ENCODE data around the gene TTN.

TTN gene

DNA sequence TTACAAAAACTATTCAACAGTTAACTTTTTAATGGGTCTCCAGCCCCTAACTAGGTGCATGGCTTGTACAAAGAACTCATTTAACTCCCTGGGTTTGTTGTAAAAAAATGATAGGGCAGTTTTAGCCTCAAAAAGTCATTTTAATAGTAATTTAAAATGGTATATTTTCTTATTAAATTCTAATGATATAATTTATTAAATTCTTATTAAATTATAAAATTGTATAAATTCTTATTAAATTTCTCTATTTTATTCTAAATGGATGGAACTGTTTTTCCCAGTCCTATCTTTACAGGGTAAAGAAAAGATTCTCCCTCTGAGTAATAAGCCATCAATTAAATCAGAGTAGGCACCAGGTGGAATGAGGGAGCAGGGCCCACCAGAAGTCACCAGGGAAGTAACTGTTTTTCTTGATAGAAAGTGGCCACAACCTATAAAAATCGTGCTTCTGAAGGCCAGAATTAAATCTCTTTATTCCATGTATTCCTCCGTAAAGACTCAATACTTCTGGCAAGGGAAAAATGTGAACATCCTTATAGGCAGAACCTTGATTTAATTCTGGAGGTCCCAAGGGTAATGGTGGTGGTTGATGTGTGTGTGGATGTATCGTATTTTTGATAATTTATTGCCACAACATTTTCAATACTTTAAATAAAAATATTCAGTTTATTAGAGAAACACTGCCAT lies 329.6 kb downstream of the TTN start:
- TF ChIP-seq, protein P1, sequence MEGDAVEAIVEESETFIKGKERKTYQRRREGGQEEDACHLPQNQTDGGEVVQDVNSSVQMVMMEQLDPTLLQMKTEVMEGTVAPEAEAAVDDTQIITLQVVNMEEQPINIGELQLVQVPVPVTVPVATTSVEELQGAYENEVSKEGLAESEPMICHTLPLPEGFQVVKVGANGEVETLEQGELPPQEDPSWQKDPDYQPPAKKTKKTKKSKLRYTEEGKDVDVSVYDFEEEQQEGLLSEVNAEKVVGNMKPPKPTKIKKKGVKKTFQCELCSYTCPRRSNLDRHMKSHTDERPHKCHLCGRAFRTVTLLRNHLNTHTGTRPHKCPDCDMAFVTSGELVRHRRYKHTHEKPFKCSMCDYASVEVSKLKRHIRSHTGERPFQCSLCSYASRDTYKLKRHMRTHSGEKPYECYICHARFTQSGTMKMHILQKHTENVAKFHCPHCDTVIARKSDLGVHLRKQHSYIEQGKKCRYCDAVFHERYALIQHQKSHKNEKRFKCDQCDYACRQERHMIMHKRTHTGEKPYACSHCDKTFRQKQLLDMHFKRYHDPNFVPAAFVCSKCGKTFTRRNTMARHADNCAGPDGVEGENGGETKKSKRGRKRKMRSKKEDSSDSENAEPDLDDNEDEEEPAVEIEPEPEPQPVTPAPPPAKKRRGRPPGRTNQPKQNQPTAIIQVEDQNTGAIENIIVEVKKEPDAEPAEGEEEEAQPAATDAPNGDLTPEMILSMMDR (IDR thresholded peaks at IDR 0.05; ENCODE audit: low read depth, low read length, missing control alignments), result no peak
- DNase-seq, result no peak
- in situ Hi-C loops (cut with HindIII; ENCODE audit: low pct_ligation_motif_present, low sequenced_read_pairs), result no loop called here

DNA sequence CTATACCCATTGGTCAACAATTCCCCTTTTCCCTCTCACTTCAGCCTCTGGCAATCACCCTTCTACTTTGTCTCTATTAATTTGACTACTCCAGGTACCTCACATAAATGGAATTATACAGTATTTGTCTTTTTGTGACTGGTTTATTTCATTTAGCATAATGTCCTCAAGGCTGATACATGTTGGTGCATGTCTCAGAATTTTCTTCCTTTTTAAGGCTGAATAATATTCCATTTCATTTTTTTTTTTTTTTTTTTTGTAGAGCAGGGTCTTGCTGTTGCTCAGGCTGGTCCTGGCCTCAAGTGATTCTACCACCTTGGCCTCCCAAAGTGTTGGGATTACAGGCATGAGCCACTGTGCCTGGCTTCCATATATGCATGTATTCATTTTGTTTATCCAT lies 330.7 kb downstream of the TTN start:
- Histone ChIP-seq H3K27me3 (replicated peaks) (no peaks in the 10 kb centered on the region), H3K36me3 (replicated peaks) (no peaks in the 10 kb centered on the region), H3K4me3 (ENCODE audit: low read depth, low read length) (peak overlapping the region; percentile 32), H3K27ac (no peak overlapping the region)
- in situ Hi-C loops (cut with HindIII; ENCODE audit: low pct_ligation_motif_present, low sequenced_read_pairs), result no loop called here
- TF ChIP-seq, protein P1 (IDR thresholded peaks at IDR 0.05; ENCODE audit: low read depth, low read length, missing control alignments), result no peak
- DNase-seq, result no peak

More for the DNA sequence above, 329.6 kb downstream of the TTN start:
- Histone ChIP-seq H3K36me3 (replicated peaks) (no peaks in the 10 kb centered on the region), H3K27ac (peak overlapping the region; percentile 88), H3K27me3 (replicated peaks) (no peaks in the 10 kb centered on the region), H3K4me3 (ENCODE audit: low read depth, low read length) (peak overlapping the region; percentile 77)
